Colonic mucosa (tissue), 4 donors: ENCODE results near the gene PDE3A. TPM values are rescaled to one million over a fixed set of nuclear protein-coding genes. Genes with fewer than 3 reads are reported as not detected.

Experiments used
- DNase-seq: peaks from one replicate; pipeline ENCODE4 v3.0.0-alpha.2; 2020
- H3K27ac ChIP-seq: fragments of 200-600 bp; one replicate; pipeline ENCODE4 v1.8.0; 2021
- H3K27me3 ChIP-seq: fragments of 200-600 bp; one replicate; pipeline ENCODE4 v1.8.0; 2021
- H3K36me3 ChIP-seq: fragments of 200-600 bp; one replicate; pipeline ENCODE4 v1.8.0; 2021
- H3K4me1 ChIP-seq: fragments of 200-600 bp; one replicate; pipeline ENCODE4 v1.8.0; 2021; ENCODE audit warnings: mild to moderate bottlenecking
- H3K4me3 ChIP-seq: fragments of 200-600 bp; one replicate; pipeline ENCODE4 v1.8.0; 2021
- H3K9ac ChIP-seq, 2 donors: one replicate each; pipeline ENCODE4 v1.7.0; 2013; ENCODE audit warnings: control low read depth in 2 of 2, low read depth in 2 of 2, low read length in 2 of 2
- H3K9me3 ChIP-seq: fragments of 200-600 bp; one replicate; pipeline ENCODE4 v1.8.0; 2021
- CTCF ChIP-seq: fragments of 200-600 bp; IDR thresholded peaks from one replicate; pipeline ENCODE4 v1.8.0; 2022; ENCODE audit warnings: antibody characterized with exemption, mild to moderate bottlenecking
- intact Hi-C: fragments of 100-400 bp; cut with DNase I; formaldehyde crosslinking; loops from one replicate; pipeline ENCODE4 v1.14.1; 2022
- total RNA-seq, 2 donors: library from RNA; stranded (reverse); fragmentation: NEBNext Ultra II Directional in 1 of 2; extraction: Animal tissue kit (Norgen Biotek cat#: 25700) in 1 of 2; gene quantifications; one replicate each; pipeline ENCODE4 v1.2.1, GENCODE V29; 2021
- donor health status: healthy.
- donor health status: DM: no; HTN: no; CAD: no.
- donor health status: DM: no; HTN: no; CAD: no.

PDE3A gene
- total RNA-seq, 2 donors from 2014 or later: 32.1 to 50.6 TPM

GRCh38 chr12:20524113-20524512, 155.8 kb downstream of the PDE3A start:
- H3K4me3 ChIP-seq: no peak overlapping the region
- H3K36me3 ChIP-seq: no peaks in the 10 kb centered on the region
- no peak for TF ChIP-seq CTCF
- H3K9me3 ChIP-seq: no peaks in the 10 kb centered on the region
- H3K27me3 ChIP-seq: no peaks in the 10 kb centered on the region
- no peak for DNase-seq
- no peak overlapping the region for H3K27ac ChIP-seq
- no peaks in the 10 kb centered on the region for H3K4me1 ChIP-seq
- no peak overlapping the region for H3K9ac ChIP-seq
- intact Hi-C loops: no loop called here

- no peak for DNase-seq
- Histone ChIP-seq H3K4me1 (no peaks in the 10 kb centered on the region), H3K36me3 (no peaks in the 10 kb centered on the region), H3K27ac (no peak overlapping the region), H3K27me3 (no peaks in the 10 kb centered on the region), H3K4me3 (no peak overlapping the region), H3K9ac (no peak overlapping the region), H3K9me3 (no peaks in the 10 kb centered on the region)
- intact Hi-C loops: no loop called here
- TF ChIP-seq CTCF: no peak
Measured at GRCh38 chr12:20525064-20525610, 156.8 kb downstream of the PDE3A start.

GRCh38 chr12:20527417-20528163, 159.3 kb downstream of the PDE3A start:
- no peak for TF ChIP-seq CTCF
- Histone ChIP-seq H3K36me3 (no peaks in the 10 kb centered on the region), H3K27me3 (no peaks in the 10 kb centered on the region), H3K9me3 (no peaks in the 10 kb centered on the region), H3K27ac (no peak overlapping the region), H3K4me3 (no peak overlapping the region), H3K4me1 (no peaks in the 10 kb centered on the region), H3K9ac (no peak overlapping the region)
- DNase-seq: no peak
- intact Hi-C loops: no loop called here

GRCh38 chr12:20528208-20528607, 159.9 kb downstream of the PDE3A start:
- DNase-seq: no peak
- Histone ChIP-seq H3K9ac (no peak overlapping the region), H3K36me3 (no peaks in the 10 kb centered on the region), H3K9me3 (no peaks in the 10 kb centered on the region), H3K27me3 (no peaks in the 10 kb centered on the region), H3K4me3 (no peak overlapping the region), H3K4me1 (no peaks in the 10 kb centered on the region), H3K27ac (no peak overlapping the region)
- no peak for TF ChIP-seq CTCF
- intact Hi-C loops: no loop called here

GRCh38 chr12:20546267-20546666, 177.9 kb downstream of the PDE3A start:
- H3K27me3 ChIP-seq: no peaks in the 10 kb centered on the region
- H3K27ac ChIP-seq: no peak overlapping the region
- H3K36me3 ChIP-seq: no peaks in the 10 kb centered on the region
- no peaks in the 10 kb centered on the region for H3K9me3 ChIP-seq
- no peak overlapping the region for H3K4me3 ChIP-seq
- H3K4me1 ChIP-seq: no peaks in the 10 kb centered on the region
- no peak overlapping the region for H3K9ac ChIP-seq
- intact Hi-C loops: no loop called here
- no peak for DNase-seq
- no peak for TF ChIP-seq CTCF
